ENCODE data around the gene C1QL3.

DNA sequence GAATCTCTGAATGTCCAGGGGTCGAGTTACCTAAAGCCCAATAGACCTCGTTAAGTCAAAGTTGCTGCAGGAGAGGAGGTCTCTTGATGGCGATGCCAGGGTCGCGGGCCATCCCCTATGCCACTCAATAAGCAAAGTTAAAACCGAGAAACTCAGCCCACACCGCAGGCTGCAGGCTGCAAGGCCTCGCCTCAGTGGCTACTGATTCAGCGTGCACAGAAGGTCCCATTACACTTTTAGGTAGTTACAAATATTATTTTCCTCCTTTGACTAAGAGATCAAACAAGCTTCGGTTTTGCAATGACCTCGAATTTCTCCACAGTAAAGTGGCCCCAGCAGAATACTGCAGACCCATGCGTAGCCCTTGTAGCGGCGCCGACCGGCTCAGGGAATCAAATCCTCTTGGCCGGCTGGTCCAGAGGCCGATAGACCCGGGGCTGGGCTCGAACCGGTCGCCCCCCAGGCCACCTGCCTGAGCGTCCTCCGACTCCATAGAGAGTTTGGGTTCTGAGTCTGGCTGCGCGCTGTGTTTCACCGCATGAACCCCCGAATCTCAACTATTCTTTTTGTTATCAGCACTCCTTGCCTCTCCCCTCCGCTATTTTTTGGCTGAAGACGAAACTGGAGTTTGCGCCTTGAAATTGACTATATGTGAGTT, 2.3 kb downstream of the C1QL3 start:
- TF ChIP-seq PAX5 (IDR thresholded peaks at IDR 0.05; ENCODE audit: insufficient read depth, low read length, severe bottlenecking) = no peak
- no peak for TF ChIP-seq SPI1 (IDR thresholded peaks at IDR 0.05; ENCODE audit: low read depth, low read length)
- no peak for TF ChIP-seq POLR2AphosphoS5 (IDR thresholded peaks at IDR 0.05; ENCODE audit: low read depth, low read length)
- TF ChIP-seq TAF1 (IDR thresholded peaks at IDR 0.05; ENCODE audit: low read depth, low read length) = no peak

All from GM12891 (cell line).